GM19438 (cell line): Measurements from ENCODE around the gene FARP2.
"Not testable (repeated sequence)": the region's sequence is repeated elsewhere in the genome, so short reads cannot be mapped to it uniquely, and the experiment has no call there.

Experiments used
- ATAC-seq: cut with Tn5 transposase; IDR thresholded peaks from one replicate; pipeline ENCODE4 v1.9.1; 2021; ENCODE audit warnings: low read depth; ENCODE audit not compliant: unreplicated experiment

The FARP2 gene

GRCh38 chr2:241393524-241394196, 37.6 kb downstream of the FARP2 start:
- ATAC-seq, result no peak

DNA sequence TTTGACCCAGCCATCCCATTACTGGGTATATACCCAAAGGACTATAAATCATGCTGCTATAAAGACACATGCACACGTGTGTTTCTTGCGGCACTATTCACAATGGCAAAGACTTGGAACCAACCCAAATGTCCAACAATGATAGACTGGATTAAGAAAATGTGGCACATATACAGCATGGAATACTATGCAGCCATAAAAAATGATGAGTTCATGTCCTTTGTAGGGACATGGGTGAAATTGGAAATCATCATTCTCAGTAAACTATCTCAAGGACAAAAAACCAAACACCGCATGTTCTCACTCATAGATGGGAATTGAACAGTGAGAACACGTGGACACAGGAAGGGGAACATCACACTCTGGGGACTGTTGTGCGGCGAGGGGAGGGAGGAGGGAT, 40.7 kb downstream of the FARP2 start:
- not testable (repeated sequence) for ATAC-seq

DNA sequence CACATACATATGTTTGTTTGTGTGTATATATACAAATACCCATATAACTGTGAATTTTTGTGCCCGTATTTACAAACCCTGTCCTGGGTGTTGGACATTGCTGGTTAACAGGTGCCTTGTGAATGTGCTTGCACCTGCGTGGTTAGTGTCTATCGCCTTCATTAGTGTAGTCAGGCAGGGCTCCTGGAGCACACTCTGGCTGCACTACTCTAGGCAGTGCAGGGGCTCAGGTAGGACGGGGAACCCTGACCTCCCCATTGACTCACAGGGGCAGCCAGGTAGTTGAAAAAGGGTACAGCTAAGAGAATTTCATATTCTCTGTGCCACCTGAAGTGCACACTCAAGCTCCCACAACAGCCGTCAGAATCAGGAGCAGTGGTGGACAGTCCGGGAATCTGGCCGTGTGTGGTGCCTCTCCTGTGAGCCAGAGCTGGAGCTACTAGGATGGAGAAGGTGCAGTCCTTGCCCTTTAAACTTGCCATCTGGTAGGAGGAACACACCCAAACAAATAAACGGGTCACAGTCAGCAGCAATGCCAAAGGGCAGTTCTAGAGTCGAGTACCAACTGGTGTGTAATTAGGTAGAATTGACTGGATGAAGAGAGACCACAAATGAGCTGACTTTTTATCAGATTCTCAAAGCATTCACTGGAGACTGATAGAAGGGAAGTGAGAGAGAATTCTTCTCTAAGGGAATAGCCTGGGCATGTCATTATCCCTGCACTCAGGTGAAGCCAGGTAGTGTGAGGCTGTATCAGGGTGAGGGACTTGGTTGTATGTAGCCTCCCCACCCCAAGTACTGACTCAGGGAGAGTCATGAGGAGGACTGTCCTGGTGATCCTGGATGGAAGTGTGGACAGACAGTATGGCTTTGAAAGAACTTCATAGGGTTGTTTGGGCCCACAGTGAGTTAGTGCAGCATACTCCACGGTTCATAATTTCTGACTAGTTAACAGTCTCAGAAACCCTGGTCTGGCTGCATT, 44.1 kb downstream of the FARP2 start:
- no peak for ATAC-seq

- no peak for ATAC-seq
Measured at GRCh38 chr2:241408849-241409248, 52.8 kb downstream of the FARP2 start.

DNA sequence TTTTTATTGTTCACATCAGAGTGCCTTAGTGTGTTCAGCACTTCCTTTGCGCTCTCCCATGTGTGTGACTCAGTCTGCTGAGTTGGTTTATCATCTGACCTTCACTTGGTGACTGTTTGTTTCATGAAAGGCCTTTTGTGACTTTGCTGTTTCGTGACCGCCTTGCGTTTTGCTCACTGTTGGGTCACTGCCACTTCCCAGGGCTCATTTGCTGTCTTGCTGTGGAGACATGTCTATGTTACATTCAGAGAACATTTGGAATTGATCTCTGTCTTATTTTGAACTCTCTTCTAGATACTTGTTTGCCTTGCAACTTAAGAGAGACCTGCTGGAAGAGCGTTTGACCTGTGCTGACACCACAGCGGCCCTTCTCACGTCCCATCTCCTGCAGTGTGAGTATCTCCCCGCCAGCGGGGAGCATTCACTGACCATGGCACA, 54.7 kb downstream of the FARP2 start:
- ATAC-seq, result no peak

DNA sequence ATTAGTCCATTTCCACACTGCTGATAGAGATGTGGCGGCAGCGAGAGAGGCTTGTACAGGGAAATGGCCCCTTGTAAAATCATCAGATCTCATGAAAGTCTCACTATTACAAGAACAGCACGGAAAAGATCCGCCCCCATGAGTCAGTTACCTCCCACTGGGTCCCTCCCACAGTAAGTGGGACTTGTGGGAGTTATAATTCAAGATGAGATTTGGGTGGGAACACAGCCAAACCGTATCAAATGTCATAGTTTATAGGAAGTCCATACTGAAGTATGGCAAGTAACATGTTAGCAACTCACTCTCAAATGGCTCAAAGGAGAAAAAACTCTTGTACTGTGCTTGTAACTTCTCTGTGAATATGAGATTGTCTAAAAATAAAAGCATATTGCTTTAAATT, 56.1 kb downstream of the FARP2 start:
- ATAC-seq, result no peak

GRCh38 chr2:241413501-241413900, 57.4 kb downstream of the FARP2 start:
- not testable (repeated sequence) for ATAC-seq

GRCh38 chr2:241413929-241414580, 58.0 kb downstream of the FARP2 start:
- ATAC-seq, result no peak

DNA sequence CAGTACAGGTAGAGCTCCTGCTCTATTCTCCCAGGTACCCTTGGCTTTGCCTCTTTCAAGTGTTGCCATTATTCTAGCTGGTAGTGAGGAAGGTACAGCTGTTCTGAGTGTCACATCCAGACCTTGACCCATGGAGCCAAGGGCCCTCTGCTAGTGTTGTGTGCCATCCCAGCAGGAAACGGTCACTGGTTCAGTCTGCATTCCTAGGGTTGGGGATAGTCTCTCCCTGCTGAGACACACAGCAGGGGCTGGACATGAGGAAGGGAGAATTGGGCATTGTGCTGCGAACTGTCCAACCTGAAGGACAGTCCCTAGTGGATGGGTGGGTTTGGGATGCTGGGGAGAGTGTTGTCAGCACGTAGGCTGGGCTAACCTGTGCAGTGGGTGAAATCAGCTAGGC, 59.1 kb downstream of the FARP2 start:
- no peak for ATAC-seq

- ATAC-seq, result no peak
Measured at GRCh38 chr2:241417626-241418025, 61.5 kb downstream of the FARP2 start.

DNA sequence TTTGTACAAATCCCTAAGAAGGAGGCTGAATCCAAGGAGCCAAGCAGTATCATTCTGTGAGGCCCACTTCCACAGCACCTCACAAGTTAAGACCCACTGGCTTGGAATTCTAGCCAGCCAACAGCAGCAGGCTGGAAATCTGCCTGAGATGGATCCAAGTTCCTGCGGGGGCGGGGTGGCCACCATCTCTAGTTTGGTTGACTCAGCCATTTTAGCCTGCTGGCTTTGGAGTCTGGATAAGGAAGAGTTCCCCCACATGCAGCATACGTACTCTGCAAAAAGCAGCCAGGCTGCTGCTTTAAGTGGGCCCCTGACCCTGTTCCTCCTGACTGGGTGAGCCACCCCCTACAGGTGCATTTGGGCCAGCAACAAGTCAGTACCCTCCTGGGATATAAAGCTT, 65.2 kb downstream of the FARP2 start:
- no peak for ATAC-seq

- not testable (repeated sequence) for ATAC-seq
Measured at GRCh38 chr2:241421942-241422341, 65.9 kb downstream of the FARP2 start.

GRCh38 chr2:241422350-241422749, 66.3 kb downstream of the FARP2 start:
- no peak for ATAC-seq

DNA sequence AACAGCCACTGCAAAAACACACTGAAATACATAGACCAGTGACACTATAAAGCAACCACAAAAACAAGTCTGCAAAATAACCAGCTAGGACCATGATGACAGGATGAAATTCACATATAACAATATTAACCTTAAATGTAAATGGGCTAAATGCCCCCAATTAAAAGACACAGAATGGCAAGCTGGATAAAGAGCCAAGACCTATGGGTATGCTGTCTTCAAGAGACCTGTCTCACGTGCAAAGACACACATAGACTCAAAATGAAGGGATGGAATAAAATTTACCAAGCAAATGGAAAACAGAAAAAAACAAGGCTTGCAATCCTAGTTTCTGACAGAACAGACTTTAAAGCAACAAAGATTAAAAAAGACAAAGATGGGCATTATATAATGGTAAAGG, 67.4 kb downstream of the FARP2 start:
- ATAC-seq, result not testable (repeated sequence)

- no peak for ATAC-seq
Measured at GRCh38 chr2:241425368-241425767, 69.3 kb downstream of the FARP2 start.

- no peak for ATAC-seq
Measured at GRCh38 chr2:241430178-241430577, 74.1 kb downstream of the FARP2 start.

GRCh38 chr2:241432824-241433448, 76.9 kb downstream of the FARP2 start:
- no peak for ATAC-seq

- no peak for ATAC-seq
Measured at GRCh38 chr2:241437179-241437578, 81.1 kb downstream of the FARP2 start.

DNA sequence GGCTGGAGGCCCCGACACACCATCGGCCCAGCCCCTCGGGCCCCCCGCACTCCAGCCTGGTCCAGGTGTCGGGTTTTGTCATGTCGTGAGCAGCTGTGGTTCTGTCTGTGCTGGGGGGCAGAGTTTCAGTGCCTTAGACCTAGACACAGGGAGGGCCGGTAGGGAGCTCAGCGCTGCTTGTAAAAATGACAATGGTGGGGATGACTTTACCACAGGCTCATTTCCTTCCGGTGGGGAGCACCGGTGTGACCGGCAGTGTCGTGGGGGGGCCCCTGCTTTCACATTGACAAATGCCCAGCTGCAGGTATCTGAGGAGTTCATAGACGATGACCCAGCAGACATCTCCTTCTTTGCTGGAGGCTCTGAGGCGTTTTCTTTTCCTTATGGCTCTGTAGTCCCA, 85.4 kb downstream of the FARP2 start:
- no peak for ATAC-seq

GRCh38 chr2:241443486-241444223, 87.6 kb downstream of the FARP2 start:
- ATAC-seq, result no peak
